ENCODE results near the gene CIDEA.

DNA sequence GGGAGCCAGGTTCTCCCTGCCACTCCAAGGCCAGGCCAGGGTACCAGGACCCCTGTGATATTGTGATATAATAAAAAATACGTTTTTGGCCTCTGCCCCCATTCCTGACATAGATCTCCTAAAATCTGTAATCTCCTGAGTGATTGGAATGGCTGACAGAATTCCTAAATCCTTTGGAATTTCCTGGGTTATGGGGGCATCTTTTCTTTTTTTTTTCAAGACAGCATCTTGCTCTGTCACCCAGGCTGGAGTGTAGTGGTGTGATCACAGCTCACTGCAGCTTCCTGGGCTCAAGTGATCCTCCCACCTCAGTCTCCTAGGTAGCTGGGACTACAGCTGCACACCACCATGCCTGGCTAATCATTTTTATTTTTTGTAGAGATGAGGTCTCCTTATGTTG is 27.7 kb downstream of the CIDEA start:
- TF ChIP-seq, protein P1, sequence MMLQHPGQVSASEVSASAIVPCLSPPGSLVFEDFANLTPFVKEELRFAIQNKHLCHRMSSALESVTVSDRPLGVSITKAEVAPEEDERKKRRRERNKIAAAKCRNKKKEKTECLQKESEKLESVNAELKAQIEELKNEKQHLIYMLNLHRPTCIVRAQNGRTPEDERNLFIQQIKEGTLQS (CRISPR knock-in tag; conservative IDR thresholded peaks at IDR 0.05): no peak
- TF ChIP-seq, protein P2, sequence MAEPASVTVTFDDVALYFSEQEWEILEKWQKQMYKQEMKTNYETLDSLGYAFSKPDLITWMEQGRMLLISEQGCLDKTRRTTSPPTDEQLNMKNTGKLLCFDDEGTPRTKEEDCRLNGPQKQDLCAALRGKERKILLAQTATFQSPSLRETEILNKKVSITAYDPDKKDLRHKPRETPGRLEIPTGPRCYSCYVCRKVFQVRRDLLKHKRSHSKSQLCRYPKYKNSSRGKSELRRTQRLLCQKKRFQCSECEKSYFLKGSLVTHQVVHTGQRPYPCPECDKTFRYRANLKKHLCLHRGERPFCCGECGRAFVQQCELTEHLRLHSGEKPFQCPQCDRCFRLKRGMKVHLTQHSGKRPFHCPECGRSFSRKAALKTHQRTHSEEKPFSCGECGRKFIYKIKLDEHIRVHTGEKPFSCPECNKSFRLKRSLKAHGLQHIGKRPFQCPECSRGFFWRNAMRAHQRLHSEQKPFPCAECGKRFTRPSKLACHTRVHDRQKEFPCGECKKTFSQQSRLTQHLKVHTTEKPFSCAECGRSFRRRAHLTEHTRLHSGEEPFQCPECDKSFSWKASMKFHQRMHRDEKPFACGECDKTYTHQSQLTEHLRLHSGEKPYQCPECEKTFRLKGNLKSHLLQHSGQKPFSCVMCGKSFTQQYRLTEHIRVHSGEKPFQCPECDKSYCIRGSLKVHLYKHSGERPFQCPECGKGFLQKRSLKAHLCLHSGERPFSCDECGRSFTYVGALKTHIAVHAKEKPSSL (CRISPR knock-in tag; conservative IDR thresholded peaks at IDR 0.05): no peak
- TF ChIP-seq, protein P3, sequence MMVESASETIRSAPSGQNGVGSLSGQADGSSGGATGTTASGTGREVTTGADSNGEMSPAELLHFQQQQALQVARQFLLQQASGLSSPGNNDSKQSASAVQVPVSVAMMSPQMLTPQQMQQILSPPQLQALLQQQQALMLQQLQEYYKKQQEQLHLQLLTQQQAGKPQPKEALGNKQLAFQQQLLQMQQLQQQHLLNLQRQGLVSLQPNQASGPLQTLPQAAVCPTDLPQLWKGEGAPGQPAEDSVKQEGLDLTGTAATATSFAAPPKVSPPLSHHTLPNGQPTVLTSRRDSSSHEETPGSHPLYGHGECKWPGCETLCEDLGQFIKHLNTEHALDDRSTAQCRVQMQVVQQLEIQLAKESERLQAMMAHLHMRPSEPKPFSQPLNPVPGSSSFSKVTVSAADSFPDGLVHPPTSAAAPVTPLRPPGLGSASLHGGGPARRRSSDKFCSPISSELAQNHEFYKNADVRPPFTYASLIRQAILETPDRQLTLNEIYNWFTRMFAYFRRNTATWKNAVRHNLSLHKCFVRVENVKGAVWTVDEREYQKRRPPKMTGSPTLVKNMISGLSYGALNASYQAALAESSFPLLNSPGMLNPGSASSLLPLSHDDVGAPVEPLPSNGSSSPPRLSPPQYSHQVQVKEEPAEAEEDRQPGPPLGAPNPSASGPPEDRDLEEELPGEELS (CRISPR knock-in tag; IDR thresholded peaks at IDR 0.05): no peak
- TF ChIP-seq, protein P4, sequence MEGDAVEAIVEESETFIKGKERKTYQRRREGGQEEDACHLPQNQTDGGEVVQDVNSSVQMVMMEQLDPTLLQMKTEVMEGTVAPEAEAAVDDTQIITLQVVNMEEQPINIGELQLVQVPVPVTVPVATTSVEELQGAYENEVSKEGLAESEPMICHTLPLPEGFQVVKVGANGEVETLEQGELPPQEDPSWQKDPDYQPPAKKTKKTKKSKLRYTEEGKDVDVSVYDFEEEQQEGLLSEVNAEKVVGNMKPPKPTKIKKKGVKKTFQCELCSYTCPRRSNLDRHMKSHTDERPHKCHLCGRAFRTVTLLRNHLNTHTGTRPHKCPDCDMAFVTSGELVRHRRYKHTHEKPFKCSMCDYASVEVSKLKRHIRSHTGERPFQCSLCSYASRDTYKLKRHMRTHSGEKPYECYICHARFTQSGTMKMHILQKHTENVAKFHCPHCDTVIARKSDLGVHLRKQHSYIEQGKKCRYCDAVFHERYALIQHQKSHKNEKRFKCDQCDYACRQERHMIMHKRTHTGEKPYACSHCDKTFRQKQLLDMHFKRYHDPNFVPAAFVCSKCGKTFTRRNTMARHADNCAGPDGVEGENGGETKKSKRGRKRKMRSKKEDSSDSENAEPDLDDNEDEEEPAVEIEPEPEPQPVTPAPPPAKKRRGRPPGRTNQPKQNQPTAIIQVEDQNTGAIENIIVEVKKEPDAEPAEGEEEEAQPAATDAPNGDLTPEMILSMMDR (IDR thresholded peaks at IDR 0.05): no peak
- TF ChIP-seq ZNF423 (CRISPR knock-in tag; IDR thresholded peaks at IDR 0.05): no peak
- no peak for TF ChIP-seq FOXK1 (CRISPR knock-in tag; IDR thresholded peaks at IDR 0.05)
- no peak for TF ChIP-seq IRF2 (CRISPR knock-in tag; IDR thresholded peaks at IDR 0.05; ENCODE audit: borderline replicate concordance, low read depth)
- no peak for TF ChIP-seq ELF4 (CRISPR knock-in tag; IDR thresholded peaks at IDR 0.05; ENCODE audit: low read depth)
